DND-41 (cell line): ENCODE measurements around the gene RND1.

Experiments used
- ATAC-seq: fragments of 200-7000 bp; cut with Tn5 transposase; 3 replicates; pipeline ENCODE4 v1.9.1; 2021; ENCODE audit warnings: low read depth; ENCODE audit not compliant: insufficient read depth
- DNase-seq: peaks from one replicate; pipeline ENCODE4 v3.0.0-alpha.2; 2020
- H2AFZ ChIP-seq: 2 replicates; pipeline ENCODE4 v1.6.0; 2012; ENCODE audit warnings: low read depth, low read length
- H3K27ac ChIP-seq: 2 replicates; pipeline ENCODE4 v1.5.1; 2012; ENCODE audit warnings: low read length, inconsistent platforms
- H3K27me3 ChIP-seq: fragments of 200-600 bp; sonication (generic); 2 replicates; pipeline ENCODE4 v1.6.0; 2012; ENCODE audit warnings: low read length, mild to moderate bottlenecking, inconsistent platforms; ENCODE audit not compliant: insufficient read depth, poor library complexity
- H3K36me3 ChIP-seq: 2 replicates; pipeline ENCODE4 v1.5.1; 2012; ENCODE audit warnings: low read length, inconsistent platforms; ENCODE audit not compliant: insufficient read depth
- H3K4me1 ChIP-seq: 2 replicates; pipeline ENCODE4 v1.5.1; 2012; ENCODE audit warnings: mild to moderate bottlenecking, low read length; ENCODE audit not compliant: insufficient read depth
- H3K4me2 ChIP-seq: 2 replicates; pipeline ENCODE4 v1.6.0; 2012; ENCODE audit warnings: mild to moderate bottlenecking, moderate library complexity, low read length, inconsistent platforms; ENCODE audit not compliant: insufficient read depth
- H3K4me3 ChIP-seq, 2 experiments: fragments of 200-600 bp in 1 of 2; shearing (Covaris generic) in 1 of 2; 2 replicates each; pipeline ENCODE4 v1.5.1; 2012 to 2016; ENCODE audit warnings: inconsistent platforms in 2 of 2, low read length in 2 of 2, mild to moderate bottlenecking in 2 of 2, low read depth in 1 of 2, moderate library complexity in 1 of 2
- H3K79me2 ChIP-seq: 2 replicates; pipeline ENCODE4 v1.6.0; 2012; ENCODE audit warnings: low read length, inconsistent platforms; ENCODE audit not compliant: insufficient read depth
- H3K9ac ChIP-seq: 2 replicates; pipeline ENCODE4 v1.6.0; 2012; ENCODE audit warnings: low read depth, mild to moderate bottlenecking, inconsistent platforms, low read length, moderate library complexity
- H3K9me3 ChIP-seq: 2 replicates; pipeline ENCODE4 v1.5.1; 2012; ENCODE audit warnings: low read length, moderate library complexity, mild to moderate bottlenecking, inconsistent platforms; ENCODE audit not compliant: insufficient read depth, severe bottlenecking
- H4K20me1 ChIP-seq: 2 replicates; pipeline ENCODE4 v1.6.0; 2012; ENCODE audit warnings: low read length; ENCODE audit not compliant: insufficient read depth
- CTCF ChIP-seq: IDR thresholded peaks from 2 replicates; pipeline ENCODE4 v1.5.1; 2012; ENCODE audit warnings: borderline replicate concordance, low read length, moderate library complexity, mild to moderate bottlenecking; ENCODE audit not compliant: poor library complexity, severe bottlenecking; ENCODE audit errors: extremely low read depth
- EZH2 ChIP-seq: IDR thresholded peaks from 3 replicates; pipeline ENCODE4 v1.6.1; 2012; ENCODE audit warnings: borderline replicate concordance, low read depth, mild to moderate bottlenecking, moderate library complexity, low read length, inconsistent platforms; ENCODE audit not compliant: severe bottlenecking

RND1 gene

GRCh38 chr12:48828841-48829575 lies 36.7 kb downstream of the RND1 start:
- Histone ChIP-seq H3K4me2 (no peak overlapping the region), H3K9me3 (no peaks in the 10 kb centered on the region), H3K79me2 (no peaks in the 10 kb centered on the region), H3K27ac (no peak overlapping the region), H3K36me3 (peaks cover 98% of the 10 kb centered on the region), H2AFZ (no peak overlapping the region), H3K4me3 (no peak overlapping the region), H3K27me3 (no peaks in the 10 kb centered on the region), H3K4me1 (no peaks in the 10 kb centered on the region), H3K9ac (no peak overlapping the region), H4K20me1 (peaks cover 58% of the 10 kb centered on the region)
- ATAC-seq (peak; percentile 10; the same call in 1 of the 3 replicates), DNase-seq (no peak)
- no peak for TF ChIP-seq EZH2
- TF ChIP-seq CTCF: no peak

- no peaks in the 10 kb centered on the region for H3K9me3 ChIP-seq
- H3K36me3 ChIP-seq: peaks cover 91% of the 10 kb centered on the region
- peak; percentile 15; the same call in 1 of the 3 replicates for ATAC-seq
- H3K4me1 ChIP-seq: no peaks in the 10 kb centered on the region
- peaks cover 58% of the 10 kb centered on the region for H4K20me1 ChIP-seq
- H3K27ac ChIP-seq: no peak overlapping the region
- TF ChIP-seq CTCF (no peak), EZH2 (no peak)
- no peak overlapping the region for H2AFZ ChIP-seq
- no peaks in the 10 kb centered on the region for H3K27me3 ChIP-seq
- no peak for DNase-seq
- no peak overlapping the region for H3K9ac ChIP-seq
- H3K4me2 ChIP-seq: no peak overlapping the region
- no peak overlapping the region for H3K4me3 ChIP-seq
- H3K79me2 ChIP-seq: no peaks in the 10 kb centered on the region
Measured at GRCh38 chr12:48828293-48828692, 37.4 kb downstream of the RND1 start.

GRCh38 chr12:48827513-48828096 lies 38.1 kb downstream of the RND1 start:
- Histone ChIP-seq H3K4me1 (no peaks in the 10 kb centered on the region), H3K27me3 (no peaks in the 10 kb centered on the region), H3K4me3 (no peak overlapping the region), H3K9ac (no peak overlapping the region), H3K9me3 (no peaks in the 10 kb centered on the region), H4K20me1 (peaks cover 55% of the 10 kb centered on the region), H2AFZ (no peak overlapping the region), H3K4me2 (no peak overlapping the region), H3K79me2 (no peaks in the 10 kb centered on the region), H3K27ac (no peak overlapping the region), H3K36me3 (peaks cover 84% of the 10 kb centered on the region)
- TF ChIP-seq EZH2 (no peak), CTCF (no peak)
- ATAC-seq: peak; percentile 16; the same call in 1 of the 3 replicates
- DNase-seq: no peak
